ENCODE results near the gene SLC25A39.
A peak's percentile ranks its signal among the peaks of the same experiment; 100 is the strongest.

The SLC25A39 gene

GRCh38 chr17:44351961-44352827 lies 27.6 kb upstream of the SLC25A39 start:
- peaks cover 16% of the 10 kb centered on the region for H3K27me3 ChIP-seq (ENCODE audit: insufficient read depth, poor library complexity, severe bottlenecking)
- TF ChIP-seq CTCF (IDR thresholded peaks at IDR 0.05; ENCODE audit: insufficient read depth, low read length), result no peak
- no peak overlapping the region for H3K4me3 ChIP-seq (replicated peaks; ENCODE audit: insufficient read depth, low read length)
- H3K27ac ChIP-seq (replicated peaks), result no peak overlapping the region
- DNase-seq (ENCODE audit: low read depth in 1 of 2, low spot score in 1 of 2), result no peak

GRCh38 chr17:44351464-44351863 lies 26.8 kb upstream of the SLC25A39 start:
- no peak for DNase-seq (ENCODE audit: low read depth in 1 of 2, low spot score in 1 of 2)
- TF ChIP-seq REST (IDR thresholded peaks at IDR 0.05; ENCODE audit: insufficient replicate concordance, low read depth), result no peak
- no peak for TF ChIP-seq GABPA (IDR thresholded peaks at IDR 0.05; ENCODE audit: low read depth)
- no peak for TF ChIP-seq SPI1 (IDR thresholded peaks at IDR 0.05; ENCODE audit: borderline replicate concordance, low read depth)
- no peak for TF ChIP-seq CTCF (IDR thresholded peaks at IDR 0.05; ENCODE audit: insufficient read depth, low read length)
- TF ChIP-seq POLR2AphosphoS5 (IDR thresholded peaks at IDR 0.05; ENCODE audit: low read depth), result no peak
- H3K27me3 ChIP-seq (ENCODE audit: insufficient read depth, poor library complexity, severe bottlenecking), result peaks cover 16% of the 10 kb centered on the region
- H3K4me3 ChIP-seq (replicated peaks; ENCODE audit: insufficient read depth, low read length), result no peak overlapping the region
- H3K27ac ChIP-seq (replicated peaks), result no peak overlapping the region

- Histone ChIP-seq H3K27ac (replicated peaks) (no peak overlapping the region), H3K4me3 (replicated peaks; ENCODE audit: insufficient read depth, low read length) (no peak overlapping the region), H3K27me3 (ENCODE audit: insufficient read depth, poor library complexity, severe bottlenecking) (peaks cover 10% of the 10 kb centered on the region)
- TF ChIP-seq GABPA (IDR thresholded peaks at IDR 0.05; ENCODE audit: low read depth), result no peak
- no peak for TF ChIP-seq REST (IDR thresholded peaks at IDR 0.05; ENCODE audit: insufficient replicate concordance, low read depth)
- peak; percentile 99 for TF ChIP-seq CTCF (IDR thresholded peaks at IDR 0.05; ENCODE audit: insufficient read depth, low read length)
- DNase-seq (ENCODE audit: low read depth in 1 of 2, low spot score in 1 of 2), result peak in 1 of 2 experiments; percentile 76
These were observed 26.2 kb upstream of the SLC25A39 start for GRCh38 chr17:44350733-44351226.
